Right atrium auricular region (tissue), 2 donors: ENCODE measurements around the gene EVI5. TPM values are rescaled to one million over a fixed set of nuclear protein-coding genes. Genes with fewer than 3 reads are reported as not detected.

Experiments used
- DNase-seq: peaks from one replicate; pipeline ENCODE4 v3.0.0-alpha.2; 2019; ENCODE audit warnings: low spot score
- H3K27ac ChIP-seq, 2 donors: fragments of 200-600 bp; sonication (generic); 1 replicate in 1 of 2; 2 replicates in 1 of 2; pipeline ENCODE4 v1.5.1; 2016 to 2019
- H3K27me3 ChIP-seq, 2 donors: fragments of 200-600 bp; sonication (generic); one replicate each; pipeline versions ENCODE4 v1.5.1 to v1.6.0; 2017 to 2019
- H3K36me3 ChIP-seq: fragments of 200-600 bp; sonication (generic); one replicate; pipeline ENCODE4 v1.5.1; 2016
- H3K4me1 ChIP-seq, 2 donors: fragments of 200-600 bp; sonication (generic); one replicate each; pipeline versions ENCODE4 v1.5.1 to v1.6.0; 2017 to 2019
- H3K4me3 ChIP-seq, 2 donors: fragments of 200-600 bp; sonication (generic); 1 replicate in 1 of 2; 2 replicates in 1 of 2; pipeline ENCODE4 v1.5.1; 2017 to 2019; ENCODE audit warnings: mild to moderate bottlenecking in 1 of 2, moderate library complexity in 1 of 2
- H3K9me3 ChIP-seq, 2 donors: fragments of 200-600 bp; sonication (generic); one replicate each; pipeline ENCODE4 v1.5.1; 2019
- total RNA-seq, 2 donors: library from RNA; depleted of rRNA; stranded (reverse); fragments of >200 nt; gene quantifications; one replicate each; pipeline ENCODE4 v1.1.0, GENCODE V29; 2016
- TF ChIP-seq, protein P1 (sequence below), 2 donors: fragments of 200-600 bp; sonication (generic); IDR thresholded peaks; one replicate each; pipeline ENCODE4 v1.5.1; 2019; ENCODE audit warnings: antibody characterized with exemption in 2 of 2

EVI5 gene
- total RNA-seq, 2 donors from 2014 or later = 26.4 to 41.9 TPM

DNA sequence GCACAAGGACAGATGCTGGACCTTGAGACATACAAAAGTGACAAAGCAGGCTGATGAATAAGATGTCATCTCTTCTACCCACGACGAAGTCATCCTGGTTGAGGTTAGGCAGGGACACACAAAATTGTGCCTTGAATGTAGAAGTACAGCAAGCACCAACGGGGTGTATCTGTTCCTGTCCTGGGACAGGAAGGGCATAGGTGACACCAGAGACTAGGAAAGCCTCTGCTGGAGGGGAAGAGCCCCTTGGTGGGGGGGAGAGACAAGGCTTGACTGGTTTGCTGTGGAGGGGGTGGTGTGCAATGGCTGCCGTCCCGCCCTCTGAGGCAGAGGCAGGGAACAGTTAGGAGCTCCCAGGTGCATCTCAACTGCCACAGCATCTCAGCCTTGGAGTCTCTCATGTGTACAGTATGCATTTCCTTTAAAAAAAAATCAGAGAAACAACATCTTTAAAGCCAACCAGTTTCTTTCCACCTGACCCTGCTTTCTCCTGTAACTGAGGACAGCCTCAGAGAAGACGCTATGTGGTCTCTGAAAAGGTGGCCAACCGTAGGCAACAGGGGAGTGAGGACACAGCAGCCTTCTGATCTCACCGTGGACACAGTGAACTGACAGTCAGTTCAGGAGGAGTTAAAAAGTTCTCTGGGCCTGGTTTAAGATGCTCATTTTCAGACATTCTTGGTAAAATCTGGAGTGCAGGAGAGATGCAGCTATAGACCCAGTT, 280.5 kb downstream of the EVI5 start:
- H3K4me1 ChIP-seq = no peaks in the 10 kb centered on the region
- H3K9me3 ChIP-seq = no peaks in the 10 kb centered on the region
- DNase-seq = no peak
- no peaks in the 10 kb centered on the region for H3K27me3 ChIP-seq
- H3K27ac ChIP-seq = no peak overlapping the region
- TF ChIP-seq, protein P1, sequence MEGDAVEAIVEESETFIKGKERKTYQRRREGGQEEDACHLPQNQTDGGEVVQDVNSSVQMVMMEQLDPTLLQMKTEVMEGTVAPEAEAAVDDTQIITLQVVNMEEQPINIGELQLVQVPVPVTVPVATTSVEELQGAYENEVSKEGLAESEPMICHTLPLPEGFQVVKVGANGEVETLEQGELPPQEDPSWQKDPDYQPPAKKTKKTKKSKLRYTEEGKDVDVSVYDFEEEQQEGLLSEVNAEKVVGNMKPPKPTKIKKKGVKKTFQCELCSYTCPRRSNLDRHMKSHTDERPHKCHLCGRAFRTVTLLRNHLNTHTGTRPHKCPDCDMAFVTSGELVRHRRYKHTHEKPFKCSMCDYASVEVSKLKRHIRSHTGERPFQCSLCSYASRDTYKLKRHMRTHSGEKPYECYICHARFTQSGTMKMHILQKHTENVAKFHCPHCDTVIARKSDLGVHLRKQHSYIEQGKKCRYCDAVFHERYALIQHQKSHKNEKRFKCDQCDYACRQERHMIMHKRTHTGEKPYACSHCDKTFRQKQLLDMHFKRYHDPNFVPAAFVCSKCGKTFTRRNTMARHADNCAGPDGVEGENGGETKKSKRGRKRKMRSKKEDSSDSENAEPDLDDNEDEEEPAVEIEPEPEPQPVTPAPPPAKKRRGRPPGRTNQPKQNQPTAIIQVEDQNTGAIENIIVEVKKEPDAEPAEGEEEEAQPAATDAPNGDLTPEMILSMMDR (IDR thresholded peaks at IDR 0.05) = no peak
- no peak overlapping the region for H3K4me3 ChIP-seq
- no peaks in the 10 kb centered on the region for H3K36me3 ChIP-seq

DNA sequence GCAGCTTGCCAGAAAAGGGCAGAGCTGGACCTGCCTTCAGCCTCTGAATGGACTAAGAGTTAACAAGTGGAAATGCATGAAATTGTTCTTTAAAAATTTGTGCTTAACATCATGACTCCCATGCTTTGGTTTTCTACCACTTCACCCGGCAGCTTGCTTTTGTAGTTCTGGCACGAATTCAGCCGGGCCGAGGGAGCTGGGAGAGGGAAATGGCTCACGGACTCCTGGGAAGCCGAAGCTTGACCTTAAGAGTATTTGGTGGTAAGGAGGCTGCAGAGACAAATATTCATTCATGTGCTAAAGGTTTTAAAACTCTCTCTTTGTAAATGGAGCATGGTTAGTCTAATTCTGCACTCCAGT, 281.0 kb downstream of the EVI5 start:
- TF ChIP-seq, protein P1 (IDR thresholded peaks at IDR 0.05) = no peak
- Histone ChIP-seq H3K4me1 (no peaks in the 10 kb centered on the region), H3K27me3 (no peaks in the 10 kb centered on the region), H3K4me3 (no peak overlapping the region), H3K27ac (no peak overlapping the region), H3K36me3 (no peaks in the 10 kb centered on the region), H3K9me3 (no peaks in the 10 kb centered on the region)
- no peak for DNase-seq

DNA sequence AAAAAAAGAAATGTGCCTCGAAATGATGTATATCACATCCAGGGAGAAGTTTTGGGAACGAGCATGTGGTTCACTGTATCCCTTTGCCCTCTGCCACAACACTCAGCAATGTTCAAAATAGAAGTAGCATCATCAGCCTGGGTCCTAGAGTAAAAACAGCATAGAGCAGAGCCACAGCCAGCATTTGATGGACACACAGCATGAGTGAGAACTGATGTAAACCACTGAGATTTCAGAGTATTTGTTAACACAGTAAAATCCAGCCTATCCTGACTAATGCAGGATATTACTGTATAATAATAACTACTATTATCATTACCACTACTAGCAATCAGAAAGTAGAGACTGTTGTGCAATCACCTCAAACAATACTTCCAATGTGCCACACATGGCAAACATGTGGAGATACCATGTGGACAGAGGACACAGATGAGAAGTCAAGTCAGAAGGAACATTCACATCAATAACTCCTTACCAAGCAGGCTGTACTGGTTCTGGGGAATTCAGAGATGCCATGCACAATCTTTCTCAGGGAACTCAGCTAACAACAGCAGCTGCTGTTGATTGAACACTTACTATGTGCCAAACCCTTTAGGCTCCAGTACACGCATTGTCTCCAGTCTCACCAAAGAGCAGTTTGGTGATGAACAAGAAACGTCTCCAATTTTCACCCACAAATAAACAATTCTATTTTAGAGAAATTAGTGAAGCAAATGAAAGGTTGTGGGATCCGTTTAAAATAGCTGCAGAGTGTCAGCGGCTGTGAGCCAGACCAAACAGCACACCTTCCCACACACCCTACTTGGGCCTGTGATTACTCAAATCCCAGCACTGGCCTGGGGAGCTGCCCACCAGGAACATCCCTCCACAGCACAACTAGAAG, 281.6 kb downstream of the EVI5 start:
- no peak overlapping the region for H3K4me3 ChIP-seq
- no peak overlapping the region for H3K27ac ChIP-seq
- TF ChIP-seq, protein P1 (IDR thresholded peaks at IDR 0.05) = no peak
- no peaks in the 10 kb centered on the region for H3K27me3 ChIP-seq
- no peaks in the 10 kb centered on the region for H3K4me1 ChIP-seq
- H3K9me3 ChIP-seq = no peaks in the 10 kb centered on the region
- no peak for DNase-seq
- H3K36me3 ChIP-seq = no peaks in the 10 kb centered on the region

DNA sequence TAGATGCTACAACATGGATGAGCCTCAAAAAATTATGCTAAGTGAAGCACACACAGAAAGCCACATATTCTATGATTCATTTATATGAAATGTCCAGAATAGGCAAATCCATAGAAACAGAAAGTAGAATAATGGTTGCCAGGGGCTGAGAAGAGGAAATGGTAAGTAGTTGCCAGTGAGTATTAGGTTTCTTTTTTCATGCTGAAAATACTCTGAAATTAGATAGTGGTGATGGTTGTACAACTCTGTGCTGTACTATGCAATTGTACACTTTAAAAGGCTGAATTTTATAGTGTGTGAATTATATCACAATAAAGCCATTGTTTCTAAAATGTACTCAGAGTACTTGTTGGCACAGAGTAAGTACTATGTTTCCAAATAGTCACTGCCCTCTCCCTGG, 282.7 kb downstream of the EVI5 start:
- no peaks in the 10 kb centered on the region for H3K9me3 ChIP-seq
- no peaks in the 10 kb centered on the region for H3K36me3 ChIP-seq
- H3K27me3 ChIP-seq = no peaks in the 10 kb centered on the region
- no peak overlapping the region for H3K4me3 ChIP-seq
- no peak overlapping the region for H3K27ac ChIP-seq
- no peaks in the 10 kb centered on the region for H3K4me1 ChIP-seq
- DNase-seq = no peak
- TF ChIP-seq, protein P1 (IDR thresholded peaks at IDR 0.05) = no peak

DNA sequence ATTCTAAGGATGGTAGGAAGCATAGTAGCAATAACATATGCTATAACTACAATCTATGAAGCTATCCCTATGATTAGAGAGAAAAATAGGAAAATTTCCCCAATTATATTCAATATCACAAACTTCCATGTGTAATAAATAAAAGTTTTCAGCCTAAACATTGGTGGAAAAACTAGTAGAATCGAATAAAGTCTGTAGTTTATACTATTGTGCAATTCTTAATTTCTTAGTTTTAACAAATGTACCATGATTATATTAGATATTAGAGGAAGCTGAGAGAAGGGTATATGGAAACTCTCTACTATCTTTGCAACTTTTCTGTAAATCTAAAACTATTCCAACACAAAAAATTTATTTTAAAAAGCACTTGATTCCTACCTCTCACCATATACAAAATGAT, 284.4 kb downstream of the EVI5 start:
- Histone ChIP-seq H3K36me3 (no peaks in the 10 kb centered on the region), H3K4me3 (no peak overlapping the region), H3K27me3 (no peaks in the 10 kb centered on the region), H3K4me1 (no peaks in the 10 kb centered on the region), H3K9me3 (no peaks in the 10 kb centered on the region), H3K27ac (no peak overlapping the region)
- no peak for DNase-seq
- TF ChIP-seq, protein P1 (IDR thresholded peaks at IDR 0.05) = no peak
